ENCODE results near the gene NUDT14.

Gene NUDT14

GRCh38 chr14:105207460-105207901 is 26.4 kb upstream of the NUDT14 start:
- no peak for TF ChIP-seq CTCF (IDR thresholded peaks at IDR 0.05)
- Mint-ChIP-seq H3K9me3 (no peaks in the 10 kb centered on the region), H3K27me3 (ENCODE audit: low read depth, poor library complexity) (no peaks in the 10 kb centered on the region), H3K27ac (no peak overlapping the region), H3K4me3 (no peak overlapping the region), H3K36me3 (ENCODE audit: low read depth) (no peaks in the 10 kb centered on the region), H3K4me1 (no peaks in the 10 kb centered on the region)
- no peak for DNase-seq

GRCh38 chr14:105206873-105207272 is 25.8 kb upstream of the NUDT14 start:
- no peak for DNase-seq
- Mint-ChIP-seq H3K27me3 (ENCODE audit: low read depth, poor library complexity) (no peaks in the 10 kb centered on the region), H3K27ac (no peak overlapping the region), H3K4me1 (peaks cover 2% of the 10 kb centered on the region), H3K9me3 (no peaks in the 10 kb centered on the region), H3K4me3 (no peak overlapping the region), H3K36me3 (ENCODE audit: low read depth) (no peaks in the 10 kb centered on the region)
- TF ChIP-seq CTCF (IDR thresholded peaks at IDR 0.05) = no peak

- Mint-ChIP-seq H3K4me1 (peaks cover 5% of the 10 kb centered on the region), H3K27ac (no peak overlapping the region), H3K9me3 (no peaks in the 10 kb centered on the region), H3K36me3 (ENCODE audit: low read depth) (no peaks in the 10 kb centered on the region), H3K4me3 (no peak overlapping the region), H3K27me3 (ENCODE audit: low read depth, poor library complexity) (no peaks in the 10 kb centered on the region)
- DNase-seq = no peak
- TF ChIP-seq CTCF (IDR thresholded peaks at IDR 0.05) = no peak
Observed at GRCh38 chr14:105205673-105206208, 24.6 kb upstream of the NUDT14 start.

- H3K4me1 Mint-ChIP-seq = peaks cover 5% of the 10 kb centered on the region
- no peaks in the 10 kb centered on the region for H3K36me3 Mint-ChIP-seq (ENCODE audit: low read depth)
- H3K4me3 Mint-ChIP-seq = no peak overlapping the region
- TF ChIP-seq CTCF (IDR thresholded peaks at IDR 0.05) = no peak
- no peak overlapping the region for H3K27ac Mint-ChIP-seq
- H3K27me3 Mint-ChIP-seq (ENCODE audit: low read depth, poor library complexity) = no peaks in the 10 kb centered on the region
- no peak for DNase-seq
- no peaks in the 10 kb centered on the region for H3K9me3 Mint-ChIP-seq
Observed at GRCh38 chr14:105204931-105205672, 24.0 kb upstream of the NUDT14 start.

- Mint-ChIP-seq H3K4me3 (no peak overlapping the region), H3K9me3 (no peaks in the 10 kb centered on the region), H3K27me3 (ENCODE audit: low read depth, poor library complexity) (peaks cover 3% of the 10 kb centered on the region), H3K27ac (no peak overlapping the region), H3K36me3 (ENCODE audit: low read depth) (no peaks in the 10 kb centered on the region), H3K4me1 (peaks cover 8% of the 10 kb centered on the region)
- no peak for TF ChIP-seq CTCF (IDR thresholded peaks at IDR 0.05)
- no peak for DNase-seq
Observed at GRCh38 chr14:105204206-105204930, 23.3 kb upstream of the NUDT14 start.
